ENCODE data around the gene ECHS1.

- TF ChIP-seq CTCF (IDR thresholded peaks at IDR 0.05; ENCODE audit: poor library complexity, severe bottlenecking), result no peak
- no peak for TF ChIP-seq EZH2 (IDR thresholded peaks at IDR 0.05; ENCODE audit: borderline replicate concordance, insufficient read depth, low read length, poor library complexity, severe bottlenecking)
- no peak for TF ChIP-seq TAF1 (IDR thresholded peaks at IDR 0.05; ENCODE audit: low read depth)
- TF ChIP-seq POLR2AphosphoS5 (IDR thresholded peaks at IDR 0.05), result no peak
- TF ChIP-seq RAD21 (conservative IDR thresholded peaks at IDR 0.05), result no peak
- TF ChIP-seq MXI1 (conservative IDR thresholded peaks at IDR 0.05; ENCODE audit: poor library complexity, severe bottlenecking), result no peak
- TF ChIP-seq REST (IDR thresholded peaks at IDR 0.05; ENCODE audit: borderline replicate concordance), result no peak
These were observed 5.0 kb downstream of the ECHS1 start for GRCh38 chr10:133368153-133368552.

Measured in neural cell (in vitro differentiated cells).